ENCODE measurements around the gene FAM124B.

FAM124B gene, protein sequence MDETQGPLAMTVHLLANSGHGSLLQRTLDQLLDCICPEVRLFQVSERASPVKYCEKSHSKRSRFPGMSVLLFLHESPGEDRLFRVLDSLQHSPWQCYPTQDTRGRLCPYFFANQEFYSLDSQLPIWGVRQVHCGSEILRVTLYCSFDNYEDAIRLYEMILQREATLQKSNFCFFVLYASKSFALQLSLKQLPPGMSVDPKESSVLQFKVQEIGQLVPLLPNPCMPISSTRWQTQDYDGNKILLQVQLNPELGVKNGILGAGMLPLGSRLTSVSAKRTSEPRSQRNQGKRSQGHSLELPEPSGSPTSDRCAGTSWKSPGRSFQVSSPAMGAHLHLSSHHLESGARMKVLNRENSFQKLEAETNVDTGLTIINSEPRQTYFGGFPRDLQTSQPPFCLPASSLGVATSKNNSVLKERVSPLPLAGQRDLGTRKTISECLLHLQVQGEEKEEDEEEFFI

DNA sequence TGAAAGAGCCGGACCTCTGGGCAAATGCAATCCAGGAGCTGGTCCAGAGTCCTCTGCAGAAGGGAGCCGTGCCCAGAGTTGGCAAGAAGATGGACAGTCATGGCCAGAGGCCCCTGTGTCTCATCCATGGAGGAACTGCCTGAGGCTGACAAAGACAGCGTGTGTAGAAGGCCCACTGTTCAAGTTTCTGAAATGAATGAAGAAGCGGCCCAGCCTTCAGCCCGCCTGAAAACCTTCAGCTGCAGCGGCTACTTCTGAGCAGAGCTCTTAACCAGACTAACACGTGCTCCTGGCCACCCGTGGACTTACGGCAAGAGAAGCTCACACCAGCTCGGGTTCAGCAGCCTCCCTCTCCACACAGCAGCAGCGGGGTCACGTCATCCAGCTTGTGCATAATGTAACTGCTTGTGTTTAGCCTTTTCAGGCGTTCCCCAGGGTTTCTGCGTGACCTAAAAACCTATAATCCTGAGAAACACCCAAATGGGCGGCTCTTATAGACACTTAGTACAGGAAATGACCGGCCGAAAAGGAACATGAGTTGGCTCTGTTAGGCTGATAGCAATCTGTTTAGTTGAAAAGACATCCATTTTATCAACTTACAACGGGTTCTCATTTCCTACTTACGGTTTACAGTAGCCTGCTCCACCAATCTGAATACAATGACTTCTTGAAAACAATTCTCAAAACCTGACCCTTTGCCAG, at the start of gene FAM124B:
FAM124B (minus strand) TSS at position 467 of the 702 bp plus-strand sequence; CDS start at position 128, 339 bp downstream.
- peak; percentile 39 for DNase-seq

DNA sequence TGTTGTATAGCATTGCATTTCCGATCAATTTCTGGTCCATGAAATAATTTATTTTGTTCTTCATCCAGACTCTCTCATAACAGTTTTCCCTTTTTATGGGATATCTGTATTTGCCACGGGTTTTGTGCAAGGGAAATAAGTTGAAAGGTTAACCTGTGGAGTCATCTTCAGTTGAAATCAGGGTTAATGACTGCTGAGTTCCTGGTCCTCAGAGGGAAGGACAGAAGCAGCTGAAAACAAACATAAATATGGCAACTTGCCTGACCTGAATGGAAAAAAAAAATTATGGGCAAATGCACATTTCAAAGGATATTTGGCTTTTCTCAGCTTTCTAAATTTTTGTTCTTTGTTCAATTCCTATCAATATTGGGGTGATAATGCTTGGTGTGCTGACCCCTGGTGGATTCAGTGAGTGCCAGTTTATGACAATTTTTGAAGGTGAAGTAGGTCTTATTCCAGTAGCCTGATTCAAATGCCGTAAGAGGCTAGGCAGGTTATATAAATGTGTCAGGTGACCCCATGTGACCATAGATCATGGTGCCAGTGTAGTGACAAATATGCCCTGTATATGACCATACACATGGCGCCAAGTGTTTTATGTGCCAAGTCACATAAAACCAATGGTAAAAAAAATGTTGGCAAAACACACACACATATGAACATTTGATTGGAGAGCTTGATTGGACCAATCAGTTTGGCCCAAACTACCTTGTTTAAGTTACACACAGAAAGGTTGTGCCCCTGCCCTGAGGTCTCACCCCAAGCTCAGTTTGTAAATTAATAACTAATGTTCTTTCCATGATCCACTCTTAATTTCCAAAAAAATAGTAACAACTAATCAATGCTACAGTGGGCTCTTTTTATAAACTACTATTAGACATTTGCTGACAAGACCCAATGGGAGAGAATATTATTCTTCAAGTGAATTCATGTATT, 47.6 kb upstream of the FAM124B start:
- DNase-seq, result peak; percentile 10

DNA sequence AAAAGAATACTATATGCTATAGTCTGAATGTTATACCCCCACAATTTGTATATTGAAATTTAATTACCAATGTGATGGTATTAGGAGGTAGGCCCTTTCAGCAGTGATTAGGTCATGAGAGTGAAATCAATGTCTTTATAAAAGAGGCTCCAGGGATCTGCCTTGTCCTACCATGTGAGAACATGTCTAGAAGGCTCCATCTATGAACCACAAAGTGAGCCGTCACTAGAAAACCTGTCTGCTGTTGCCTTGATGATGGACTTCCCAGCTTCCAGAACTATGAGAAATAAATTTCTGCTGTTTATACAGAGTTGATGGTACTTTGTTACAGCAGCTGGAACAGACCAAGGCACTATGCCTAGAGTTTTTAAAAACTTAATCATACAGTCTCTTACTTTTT, 46.3 kb upstream of the FAM124B start:
- no peak for DNase-seq

DNA sequence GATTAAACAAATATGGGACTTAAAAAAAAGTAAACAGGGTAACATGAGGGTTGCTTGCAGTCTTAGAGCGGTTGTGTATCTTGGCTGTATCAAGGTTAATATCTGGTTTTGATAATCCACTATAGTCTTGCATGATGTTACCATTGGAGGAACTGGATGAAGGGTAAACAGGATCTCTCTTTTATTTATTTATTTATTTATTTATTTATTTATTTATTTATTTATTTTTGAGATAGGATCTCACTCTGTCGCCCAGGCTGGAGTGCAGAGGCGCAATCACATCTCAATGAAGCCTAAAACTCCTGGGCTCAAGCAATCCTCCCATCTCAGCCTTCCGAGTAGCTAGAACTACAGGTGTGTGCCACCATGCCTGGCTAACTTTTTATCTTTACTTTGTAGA, 42.9 kb upstream of the FAM124B start:
- no peak for DNase-seq

DNA sequence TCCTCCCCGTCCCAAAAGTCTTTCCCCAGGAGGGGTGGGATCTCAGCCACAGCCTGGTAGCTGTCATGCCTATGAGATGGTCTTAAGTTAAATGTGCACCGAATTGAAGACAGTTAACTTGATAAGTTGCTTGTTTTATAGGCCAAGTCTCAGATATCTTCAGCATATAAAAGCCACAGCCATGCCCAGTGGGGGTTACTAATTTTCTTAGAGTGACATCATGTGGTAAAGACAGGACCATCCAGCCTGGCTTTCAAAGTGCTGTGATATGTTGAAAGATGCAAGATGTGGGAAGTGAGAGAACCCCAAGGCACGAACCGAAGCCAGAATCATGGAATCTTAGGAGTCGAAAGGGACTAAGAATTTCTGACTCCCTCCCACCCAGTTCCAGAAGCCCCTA, 42.1 kb upstream of the FAM124B start:
- DNase-seq, result no peak

DNA sequence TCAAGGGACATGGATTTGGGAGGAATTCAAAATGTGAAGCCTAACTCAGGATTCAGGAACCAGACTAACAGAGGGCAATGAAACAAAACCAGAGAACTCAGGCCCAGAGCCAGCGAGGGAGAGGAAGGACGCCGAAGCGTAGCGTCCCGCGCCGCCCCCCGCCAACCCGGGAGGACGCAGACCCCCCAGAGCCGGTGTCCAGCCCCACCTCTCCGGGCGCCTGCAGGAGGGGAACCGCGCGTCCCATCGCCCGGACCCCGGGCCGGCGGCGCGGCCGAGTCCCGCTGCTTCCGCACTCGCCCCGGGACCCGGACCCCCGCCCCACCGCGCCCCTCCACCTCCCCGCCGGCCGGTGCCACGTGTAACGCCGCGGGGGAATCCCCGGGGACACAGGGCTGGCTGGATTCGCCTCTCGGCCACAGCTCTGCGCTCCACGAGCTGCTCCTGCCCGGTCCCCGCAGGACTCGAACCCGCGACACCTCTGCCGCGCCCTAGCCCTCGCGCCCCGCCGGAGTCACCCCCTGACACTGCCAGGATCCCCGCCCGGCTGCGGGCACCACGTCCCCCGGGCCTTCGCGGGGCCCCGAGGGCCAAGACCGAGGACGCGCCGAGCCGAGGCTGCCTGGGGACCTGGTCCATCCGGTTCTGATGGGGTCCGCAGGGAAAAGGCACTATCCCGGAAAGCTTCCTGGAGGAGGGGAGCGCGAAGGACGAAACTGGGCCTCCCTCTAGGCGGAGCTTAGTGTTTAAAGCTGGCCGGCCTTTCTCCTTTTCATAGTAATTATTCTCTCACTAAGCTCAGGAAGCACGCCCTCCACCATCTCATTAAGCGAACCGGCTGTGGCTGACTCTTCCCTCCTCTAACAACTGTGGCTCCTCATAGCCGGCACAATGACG, 40.4 kb upstream of the FAM124B start:
- DNase-seq, result no peak

DNA sequence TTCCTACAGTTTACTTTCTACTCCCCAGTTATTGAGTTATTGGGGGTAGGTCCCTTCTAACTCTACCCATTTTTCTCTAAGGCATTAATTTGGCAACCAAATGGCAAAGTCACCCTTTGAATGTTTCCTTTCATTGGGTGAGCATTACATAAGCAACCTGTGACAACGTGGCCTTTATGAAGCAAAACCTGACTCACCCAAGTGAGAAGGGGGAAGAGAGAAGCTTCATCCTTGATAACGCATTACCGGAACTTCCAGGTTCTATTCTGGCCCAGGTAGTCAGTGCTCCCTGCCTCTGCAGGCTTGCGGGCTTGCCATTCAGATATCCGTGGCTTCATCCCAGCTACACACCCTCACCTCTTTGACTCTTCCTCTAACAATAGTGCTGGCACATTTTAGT, 39.1 kb upstream of the FAM124B start:
- DNase-seq, result no peak

DNA sequence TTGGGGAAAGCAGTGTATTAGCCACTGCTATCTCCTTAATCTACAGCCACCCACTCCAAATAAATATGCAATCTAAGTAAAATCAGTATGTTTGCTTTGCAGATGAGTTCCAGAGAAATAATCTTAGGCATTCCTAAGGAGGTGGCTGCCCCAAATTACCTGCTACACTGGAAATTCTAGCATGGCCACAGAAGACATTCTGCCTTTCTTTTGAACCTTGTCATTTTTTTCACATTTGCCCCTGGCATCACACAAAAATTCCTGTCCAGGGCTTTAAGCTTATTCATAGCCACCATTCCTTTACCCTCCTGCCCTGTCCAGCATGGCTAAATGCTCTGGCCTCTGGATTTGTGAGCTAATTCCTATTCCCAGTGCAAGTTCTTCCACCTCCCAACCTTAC, 36.8 kb upstream of the FAM124B start:
- DNase-seq, result no peak

DNA sequence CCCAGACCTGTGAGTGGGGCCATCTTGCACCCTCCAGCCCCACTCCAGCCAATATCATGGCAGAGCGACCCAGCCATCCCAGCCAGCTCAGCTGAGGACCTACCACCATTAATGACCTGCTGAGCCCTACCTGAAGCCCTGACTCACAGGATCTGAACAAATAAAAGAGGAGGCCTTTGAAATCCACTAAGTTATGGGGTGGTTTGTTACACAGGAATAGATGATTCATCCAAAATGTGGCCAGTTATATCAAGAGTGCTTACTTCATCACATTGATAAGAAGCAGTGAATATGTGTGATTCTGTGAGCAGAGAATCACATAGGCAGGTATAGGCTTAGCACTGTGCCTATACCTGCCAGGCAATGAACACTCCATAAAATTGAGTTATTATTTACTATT, 34.7 kb upstream of the FAM124B start:
- no peak for DNase-seq

DNA sequence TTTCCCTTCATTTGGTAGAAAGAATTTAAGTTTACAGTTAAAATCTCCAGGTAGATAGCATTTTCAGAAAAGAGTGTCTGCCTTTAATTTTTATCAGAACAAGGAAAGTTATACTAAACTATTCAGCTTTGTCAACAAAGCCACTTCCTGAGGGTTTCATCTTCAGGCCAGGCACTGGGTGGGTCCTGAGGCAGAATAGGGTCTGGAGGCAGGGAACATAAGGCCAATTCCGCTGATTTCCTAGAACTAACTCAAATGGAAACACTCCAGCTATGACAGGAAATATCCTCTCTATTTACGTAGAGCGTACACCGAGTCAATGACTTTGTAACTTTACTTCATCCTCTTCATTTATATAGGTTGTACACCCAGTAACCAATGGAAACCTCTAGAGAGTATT, 32.7 kb upstream of the FAM124B start:
- no peak for DNase-seq

DNA sequence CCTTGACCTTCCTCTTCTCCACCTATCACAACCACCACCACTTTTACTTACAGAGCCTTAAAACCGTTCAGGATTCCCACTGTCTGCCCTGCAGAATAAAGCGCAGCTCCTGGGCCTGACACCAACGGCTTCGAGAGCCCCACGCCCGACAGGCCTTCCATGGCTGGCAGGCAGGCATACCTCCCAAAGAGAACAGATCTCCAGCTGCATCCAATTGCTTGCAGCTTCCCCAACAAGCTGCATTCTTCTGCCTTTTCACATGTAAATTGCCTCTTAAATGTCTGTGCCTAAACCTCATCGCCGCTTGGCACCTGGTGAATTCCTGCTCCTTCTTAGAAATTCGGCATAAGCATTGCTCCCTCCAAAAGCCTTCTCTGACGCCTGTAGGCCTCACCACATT, 31.5 kb upstream of the FAM124B start:
- DNase-seq, result no peak

DNA sequence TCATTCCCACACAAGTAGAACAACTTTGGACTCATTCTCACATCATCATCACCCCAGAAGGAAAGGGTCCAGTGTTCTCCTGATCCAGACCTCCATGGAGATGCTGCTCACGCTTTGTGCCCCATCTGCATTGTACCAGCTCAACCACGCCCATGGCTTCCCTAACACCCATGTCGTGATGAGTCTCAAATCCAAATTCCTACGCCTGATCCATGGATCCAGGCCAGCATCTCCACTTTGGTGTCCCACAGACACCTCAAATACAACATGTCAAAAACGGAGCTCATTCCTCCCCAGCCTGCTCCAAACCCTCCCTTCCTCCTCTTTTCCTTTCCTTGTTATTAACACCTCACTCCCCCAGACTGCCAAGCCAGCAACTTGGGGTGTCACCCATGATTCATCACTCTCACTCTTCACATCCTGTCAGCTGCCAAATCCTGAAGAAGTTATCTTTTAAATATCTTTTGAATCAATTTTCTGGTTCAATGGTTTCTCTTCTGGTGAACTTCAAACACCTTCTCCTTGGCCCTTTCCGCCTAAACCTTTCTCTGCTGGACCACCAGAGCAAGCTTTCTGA, 30.2 kb upstream of the FAM124B start:
- DNase-seq, result no peak

DNA sequence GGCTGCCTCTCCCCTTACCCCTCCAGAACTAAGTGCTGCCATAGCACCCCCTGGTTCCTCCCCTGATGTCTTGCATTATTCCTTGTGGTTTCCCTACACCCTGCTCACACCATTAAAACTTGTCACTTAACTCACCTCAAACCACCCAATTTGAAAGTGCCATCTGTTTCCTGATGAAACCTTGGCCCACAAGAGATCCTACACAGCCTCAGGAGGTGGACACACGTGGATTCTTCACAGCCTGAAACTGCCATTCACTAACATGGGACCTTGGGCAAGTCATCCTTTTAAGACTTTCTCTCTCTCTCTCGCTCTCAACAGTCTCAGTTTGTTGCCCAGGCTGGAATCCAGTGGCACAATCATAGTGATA, 27.5 kb upstream of the FAM124B start:
- no peak for DNase-seq

DNA sequence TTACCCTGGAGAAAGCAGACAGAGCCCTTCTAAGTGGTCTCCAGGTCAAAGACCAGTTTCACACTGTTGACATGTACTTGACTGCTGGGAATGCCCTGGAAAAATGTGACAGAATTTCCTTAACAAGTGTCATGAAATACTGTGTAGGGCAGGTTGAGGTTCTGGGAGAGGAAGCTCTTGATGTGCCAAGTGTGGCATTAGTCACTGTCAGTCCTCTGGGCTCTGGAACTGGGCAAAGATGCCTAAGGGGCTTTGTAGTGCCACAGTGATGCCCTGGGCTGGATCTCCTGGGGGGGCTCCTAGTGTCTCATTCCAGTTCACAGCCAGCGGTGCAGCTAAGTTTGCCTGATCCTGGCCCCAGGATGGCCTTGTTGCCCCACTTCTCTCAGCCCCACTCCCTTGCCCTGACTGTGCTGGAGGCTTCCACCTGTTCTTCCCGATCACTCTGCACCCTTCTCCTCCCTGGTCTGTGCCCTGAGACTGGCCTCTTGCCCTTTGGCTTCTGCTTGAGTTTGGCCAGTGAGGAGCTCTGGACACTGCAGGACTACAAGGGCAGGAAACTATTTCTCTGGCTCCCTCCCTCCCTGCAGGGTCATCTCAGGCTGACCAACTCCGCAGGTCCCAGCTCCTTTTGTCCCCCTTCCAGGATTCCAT, 27.0 kb upstream of the FAM124B start:
- no peak for DNase-seq

DNA sequence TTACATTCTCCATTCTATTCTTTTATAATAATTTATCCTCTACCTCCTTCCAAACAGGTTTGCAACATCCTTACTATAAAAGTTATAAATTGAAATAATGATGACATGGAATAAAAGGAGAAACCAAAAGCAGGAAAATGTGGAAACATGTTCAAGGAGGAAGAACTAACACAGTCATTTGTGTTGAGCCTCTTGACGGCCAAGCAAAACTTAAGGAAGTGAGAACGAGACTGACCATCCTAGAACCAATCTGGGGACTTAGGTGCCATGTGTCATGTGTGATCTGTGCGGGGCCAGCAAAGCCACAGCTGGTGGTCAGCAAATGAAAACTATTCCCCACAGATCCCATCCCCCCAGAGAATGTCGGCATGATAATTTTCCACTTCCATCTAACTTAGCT, 25.6 kb upstream of the FAM124B start:
- DNase-seq, result no peak

DNA sequence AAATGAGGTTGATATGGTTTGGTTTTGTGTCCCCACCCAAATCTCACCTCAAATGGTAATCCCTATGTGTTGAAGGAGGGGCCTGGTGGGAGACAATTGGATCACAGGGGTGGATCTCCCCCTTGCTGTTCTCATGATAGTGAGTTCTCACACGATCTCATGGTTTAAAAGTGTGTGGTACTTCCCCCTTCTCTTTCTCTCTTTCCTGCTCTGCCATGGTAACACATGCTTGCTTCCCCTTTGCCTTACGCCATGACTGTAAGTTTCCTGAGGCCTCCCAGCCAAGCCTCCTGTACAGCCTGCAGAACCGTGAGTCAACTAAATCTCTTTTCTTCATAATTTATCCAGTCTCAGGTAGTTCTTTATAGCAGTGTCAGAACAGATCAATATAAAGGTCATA, 24.7 kb upstream of the FAM124B start:
- no peak for DNase-seq

DNA sequence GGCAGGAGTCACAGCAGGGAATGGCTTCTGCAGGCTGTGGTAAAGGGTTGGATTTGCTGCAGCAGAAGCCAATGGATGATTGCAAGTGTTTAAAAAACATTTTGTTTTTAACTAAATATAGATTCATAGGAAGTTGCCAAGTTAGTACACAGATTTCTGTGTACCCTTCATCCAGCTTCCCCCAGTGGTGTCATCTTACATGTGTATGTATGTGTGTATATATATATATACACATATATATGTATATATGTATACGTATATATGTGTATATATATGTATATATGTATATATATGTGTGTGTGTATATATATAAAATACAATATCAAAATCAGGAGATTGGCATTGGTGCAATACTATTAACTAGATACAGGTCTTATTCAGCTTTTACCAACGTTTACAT, 19.2 kb upstream of the FAM124B start:
- DNase-seq, result no peak

DNA sequence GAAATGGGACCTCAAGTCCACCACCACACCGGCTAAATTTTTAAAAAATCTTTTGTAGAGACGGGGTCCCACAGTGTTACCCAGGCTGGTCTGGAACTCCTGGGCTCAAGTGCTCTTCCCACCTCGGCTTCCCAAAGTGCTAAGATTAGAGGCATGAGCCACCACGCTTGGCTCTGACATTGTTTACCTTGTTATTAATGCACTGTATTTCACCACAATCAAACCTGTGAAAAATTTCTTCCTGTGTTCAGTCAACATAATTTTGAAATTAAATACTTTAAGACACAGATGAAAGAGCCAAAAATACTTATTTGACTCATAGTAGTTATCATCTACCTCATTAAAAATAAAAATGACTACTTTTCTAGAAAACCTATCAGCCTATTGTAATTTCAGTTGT, 16.0 kb upstream of the FAM124B start:
- DNase-seq, result no peak

DNA sequence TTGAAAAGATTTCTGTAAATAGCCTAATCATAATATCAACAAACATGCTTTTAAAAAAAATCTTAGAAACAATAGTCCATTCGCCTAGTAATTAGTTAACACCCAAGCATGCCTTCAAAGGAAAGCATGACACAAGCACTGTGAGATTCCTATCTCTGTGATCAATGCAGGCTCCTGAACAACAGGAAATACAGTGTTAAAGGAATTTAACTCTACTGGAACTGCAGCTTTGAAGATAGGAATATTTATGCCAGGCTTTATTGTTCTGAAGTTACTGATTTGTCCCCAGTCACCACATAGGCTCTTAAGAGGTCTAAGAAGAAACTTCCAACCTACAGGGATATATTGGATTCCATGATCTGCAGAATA, 15.4 kb upstream of the FAM124B start:
- no peak for DNase-seq

DNA sequence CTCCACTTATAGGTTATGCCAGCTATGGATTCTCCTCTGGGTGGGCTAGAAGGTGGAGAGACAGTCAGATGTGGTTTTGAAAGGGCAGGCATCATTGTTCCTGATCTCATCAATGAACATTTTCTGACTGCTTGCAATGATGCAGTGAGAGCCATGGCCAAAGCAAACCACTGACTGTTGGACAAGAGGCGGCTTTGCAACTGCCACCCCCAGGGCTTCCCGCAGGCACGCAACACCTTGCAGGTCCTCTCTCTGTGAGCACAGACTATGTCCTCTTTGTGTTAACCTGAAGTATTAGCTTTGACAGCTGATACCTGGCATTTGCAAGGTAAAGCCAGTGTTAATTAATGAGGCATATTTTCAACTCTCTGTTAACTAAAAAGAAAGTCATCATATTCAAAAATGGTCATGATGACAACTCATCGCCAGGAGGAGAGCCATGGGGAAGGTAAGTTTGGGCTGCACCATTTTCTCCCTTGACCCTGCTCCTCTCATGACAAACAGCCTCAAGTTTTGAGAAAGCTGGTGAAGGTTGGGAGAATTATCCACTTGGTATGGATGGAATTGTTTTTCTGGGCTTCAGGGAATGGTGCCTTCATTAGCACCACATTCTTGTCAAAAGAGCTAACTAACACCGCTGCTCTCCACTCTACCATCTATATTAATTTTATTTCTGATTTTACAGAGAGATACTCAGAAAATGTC, 14.9 kb upstream of the FAM124B start:
- DNase-seq, result no peak

DNA sequence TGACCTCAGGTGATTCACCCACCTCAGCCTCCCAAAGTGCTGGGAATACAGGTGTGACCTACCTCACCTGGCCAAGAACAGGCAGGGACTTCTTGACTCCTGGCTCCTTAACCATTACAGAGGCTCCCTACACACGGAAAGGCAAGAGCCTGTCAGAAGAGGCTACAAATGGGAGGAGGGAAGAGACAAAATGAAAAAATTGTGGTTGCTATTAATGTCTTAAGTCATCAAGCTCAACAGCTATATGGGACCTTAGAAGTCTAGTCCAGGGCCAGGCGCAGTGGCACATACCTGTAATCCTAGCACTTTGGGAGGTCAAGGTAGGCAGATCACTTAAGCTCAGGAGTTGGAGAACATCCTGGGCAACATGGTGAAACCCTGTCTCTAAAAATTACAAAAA, 11.5 kb upstream of the FAM124B start:
- no peak for DNase-seq

All from activated CD4-positive, alpha-beta T cell treated with anti-CD3 and anti-CD28 coated beads, Interleukin-10, Interleukin-2, amounts not matched to agents 100 ng/mL and 50 ng/mL, durations not matched to agents 16 hours and 8 hours (primary cell).